ENCODE measurements around the gene TTLL11.

- no peak for TF ChIP-seq CTCF (IDR thresholded peaks at IDR 0.05)
- no peak for TF ChIP-seq POLR2A (IDR thresholded peaks at IDR 0.05)
- TF ChIP-seq POLR2AphosphoS5 (IDR thresholded peaks at IDR 0.05), result no peak
These were observed 7.8 kb downstream of the TTLL11 start for GRCh38 chr9:122085260-122085659.

Measured in prostate gland (tissue), 2 donors.